Measurements from ENCODE around the gene UBXN2A. TPM values are rescaled to one million over a fixed set of nuclear protein-coding genes. Genes with fewer than 3 reads are reported as not detected.

The UBXN2A gene
- total and polyA plus RNA-seq, 10 of the 15 experiments (the other 5 are each of a cell fraction or from before 2014, with no cell fraction given) = 3.7 to 23.5 (median 14.6) TPM

- no peak overlapping the region for H3K4me2 ChIP-seq (ENCODE audit: control insufficient read depth, insufficient read depth)
- H2AFZ ChIP-seq (ENCODE audit: control insufficient read depth, low read depth, low read length) = no peak overlapping the region
- POLR2A ChIA-PET = no interaction called here
- H3K36me3 ChIP-seq (ENCODE audit: control insufficient read depth in 2 of 2, insufficient read depth in 2 of 2, low read length in 1 of 2) = no peaks in the 10 kb centered on the region
- TF ChIP-seq STAT3 (IDR thresholded peaks at IDR 0.05; ENCODE audit: low read depth, low read length) = no peak
- TF ChIP-seq CTCF (IDR thresholded peaks at IDR 0.05 in 2 of 3, conservative IDR thresholded peaks at IDR 0.05 in 1 of 3; ENCODE audit: control insufficient read depth in 2 of 3, extremely low read depth in 1 of 3, insufficient read depth in 1 of 3, low read depth in 3 of 3, low read length in 3 of 3) = no peak
- TF ChIP-seq IRF3 (IDR thresholded peaks at IDR 0.05) = no peak
- no peak for TF ChIP-seq PRDM15 (CRISPR knock-in tag; IDR thresholded peaks at IDR 0.05)
- no peak for TF ChIP-seq PAX8 (IDR thresholded peaks at IDR 0.05)
- TF ChIP-seq KDM1A (IDR thresholded peaks at IDR 0.05; ENCODE audit: borderline replicate concordance) = no peak
- TF ChIP-seq SRF (IDR thresholded peaks at IDR 0.05; ENCODE audit: low read depth in 2 of 2, low read length in 2 of 2) = no peak
- TF ChIP-seq MAX (IDR thresholded peaks at IDR 0.05; ENCODE audit: low read depth, low read length) = no peak
- no peak for TF ChIP-seq MYC (IDR thresholded peaks at IDR 0.05; ENCODE audit: insufficient read depth, insufficient read length, insufficient replicate concordance, low read length, severe bottlenecking)
- TF ChIP-seq ZBED1 (IDR thresholded peaks at IDR 0.05; ENCODE audit: borderline replicate concordance) = no peak
- no peak for TF ChIP-seq IKZF2 (IDR thresholded peaks at IDR 0.05)
- no peak for TF ChIP-seq BACH1 (IDR thresholded peaks at IDR 0.05; ENCODE audit: borderline replicate concordance)
- ATAC-seq (no peak), DNase-seq (ENCODE audit: low read depth, low spot score) (no peak), FAIRE-seq (no peak)
- no peaks in the 10 kb centered on the region for H3K9me3 ChIP-seq (replicated peaks; ENCODE audit: control insufficient read depth, insufficient read depth, low read length)
- RAD21 ChIA-PET (ENCODE audit: unreplicated experiment) = no interaction called here
- SMC1A ChIA-PET (ENCODE audit: uncharacterized antibody, unreplicated experiment) = no interaction called here
- no peak overlapping the region for H3K27ac ChIP-seq (ENCODE audit: control insufficient read depth, insufficient read depth)
- in situ Hi-C loops (cut with MboI) = no loop called here
- no peaks in the 10 kb centered on the region for H4K20me1 ChIP-seq (ENCODE audit: control insufficient read depth, insufficient read depth)
- WGBS (ENCODE audit: insufficient coverage, insufficient replicate concordance, low lambda C conversion rate, missing lambda C conversion rate) = 34% methylated on average over 9 of the region's 9 CpGs
- H3K4me3 ChIP-seq = no peak overlapping the region
- intact Hi-C loops (cut with micrococcal nuclease; ENCODE audit: unreplicated experiment) = no loop called here
- peaks cover 3 to 16% of the 10 kb centered on the region in 2 experiments for H3K27me3 ChIP-seq (replicated peaks in 1 of 2; ENCODE audit: control insufficient read depth in 2 of 2, insufficient read depth in 2 of 2, low read length in 1 of 2)
- no TSS peak for BruUV-seq (replicated peaks)
- no peaks in the 10 kb centered on the region for H3K4me1 ChIP-seq (ENCODE audit: control insufficient read depth, insufficient read depth, low read length)
- CTCF ChIA-PET = interaction anchor here (1.1 to 1.3 kb wide), 2 partner anchors 72 kb away, joined by 3 read pairs; partner anchors contain the start of gene TP53I3
- no peaks in the 10 kb centered on the region for H3K79me2 ChIP-seq (ENCODE audit: control insufficient read depth, insufficient read depth, low read length)
- H3K9ac ChIP-seq (ENCODE audit: control insufficient read depth, insufficient read depth, low read length) = no peak overlapping the region
Measured at GRCh38 chr2:24012521-24013188, 72.4 kb downstream of the UBXN2A start.
